Stomach smooth muscle (tissue), 2 donors: ENCODE results near the gene NT5DC2.

ENCODE experiments used
- H3K27ac ChIP-seq: one replicate; pipeline ENCODE4 v1.7.0; 2013; ENCODE audit warnings: mild to moderate bottlenecking, low read length, inconsistent platforms
- H3K27me3 ChIP-seq, 2 donors: one replicate each; pipeline ENCODE4 v1.7.0; 2013; ENCODE audit warnings: low read length in 2 of 2; ENCODE audit not compliant: insufficient read depth in 2 of 2, control insufficient read depth in 1 of 2
- H3K36me3 ChIP-seq, 2 donors: one replicate each; pipeline ENCODE4 v1.7.0; 2013; ENCODE audit warnings: low read length in 2 of 2; ENCODE audit not compliant: control insufficient read depth in 2 of 2, insufficient read depth in 2 of 2
- H3K4me1 ChIP-seq: one replicate; pipeline ENCODE4 v1.7.0; 2013; ENCODE audit warnings: low read length; ENCODE audit not compliant: control insufficient read depth, insufficient read depth
- H3K4me3 ChIP-seq, 2 donors: one replicate each; pipeline ENCODE4 v1.7.0; 2013; ENCODE audit warnings: low read length in 2 of 2
- H3K9ac ChIP-seq, 2 donors: one replicate each; pipeline ENCODE4 v1.7.0; 2013; ENCODE audit warnings: low read length in 2 of 2, mild to moderate bottlenecking in 1 of 2
- H3K9me3 ChIP-seq, 2 donors: one replicate each; pipeline ENCODE4 v1.7.0; 2013; ENCODE audit warnings: low read length in 2 of 2; ENCODE audit not compliant: control insufficient read depth in 2 of 2
- donor health status: healthy.
- donor health status: Pancreatic carcinoma.

Gene NT5DC2

GRCh38 chr3:52516509-52517195 is 17.0 kb downstream of the NT5DC2 start:
- Histone ChIP-seq H3K36me3 (peaks cover 0 to 2% of the 10 kb centered on the region in 2 donors), H3K27ac (no peak overlapping the region)

GRCh38 chr3:52515192-52515591 is 18.5 kb downstream of the NT5DC2 start:
- Histone ChIP-seq H3K9me3 (no peaks in the 10 kb centered on the region), H3K4me1 (peaks cover 5% of the 10 kb centered on the region), H3K36me3 (peaks cover 0 to 2% of the 10 kb centered on the region in 2 donors), H3K27ac (no peak overlapping the region), H3K27me3 (no peaks in the 10 kb centered on the region), H3K9ac (no peak overlapping the region), H3K4me3 (no peak overlapping the region)

More at GRCh38 chr3:52516509-52517195, 17.0 kb downstream of the NT5DC2 start:
- Histone ChIP-seq H3K4me3 (no peak overlapping the region), H3K4me1 (peaks cover 5% of the 10 kb centered on the region), H3K9ac (no peak overlapping the region), H3K9me3 (no peaks in the 10 kb centered on the region), H3K27me3 (no peaks in the 10 kb centered on the region)

- Histone ChIP-seq H3K9me3 (no peaks in the 10 kb centered on the region), H3K27me3 (no peaks in the 10 kb centered on the region), H3K36me3 (peaks cover 0 to under 1% of the 10 kb centered on the region in 2 donors), H3K4me3 (no peak overlapping the region), H3K9ac (no peak overlapping the region), H3K4me1 (peaks cover 5% of the 10 kb centered on the region), H3K27ac (no peak overlapping the region)
Observed at GRCh38 chr3:52514576-52514975, 19.1 kb downstream of the NT5DC2 start.

GRCh38 chr3:52513281-52513680 is 20.4 kb downstream of the NT5DC2 start:
- H3K9me3 ChIP-seq: no peaks in the 10 kb centered on the region
- H3K27me3 ChIP-seq: no peaks in the 10 kb centered on the region
- H3K27ac ChIP-seq: no peak overlapping the region
- no peak overlapping the region for H3K4me3 ChIP-seq
- peaks cover 2% of the 10 kb centered on the region for H3K4me1 ChIP-seq
- no peaks in the 10 kb centered on the region for H3K36me3 ChIP-seq
- no peak overlapping the region for H3K9ac ChIP-seq

- H3K27ac ChIP-seq: no peak overlapping the region
- no peaks in the 10 kb centered on the region for H3K4me1 ChIP-seq
- H3K9me3 ChIP-seq: no peaks in the 10 kb centered on the region
- H3K27me3 ChIP-seq: no peaks in the 10 kb centered on the region
- H3K36me3 ChIP-seq: no peaks in the 10 kb centered on the region
- H3K4me3 ChIP-seq: no peak overlapping the region
- H3K9ac ChIP-seq: no peak overlapping the region
Observed at GRCh38 chr3:52512727-52513126, 20.9 kb downstream of the NT5DC2 start.

GRCh38 chr3:52512105-52512504 is 21.6 kb downstream of the NT5DC2 start:
- no peak overlapping the region for H3K9ac ChIP-seq
- no peaks in the 10 kb centered on the region for H3K9me3 ChIP-seq
- no peak overlapping the region for H3K27ac ChIP-seq
- H3K4me3 ChIP-seq: no peak overlapping the region
- H3K4me1 ChIP-seq: no peaks in the 10 kb centered on the region
- no peaks in the 10 kb centered on the region for H3K36me3 ChIP-seq
- no peaks in the 10 kb centered on the region for H3K27me3 ChIP-seq

- Histone ChIP-seq H3K4me3 (no peak overlapping the region), H3K36me3 (no peaks in the 10 kb centered on the region), H3K4me1 (no peaks in the 10 kb centered on the region), H3K27me3 (no peaks in the 10 kb centered on the region), H3K9me3 (no peaks in the 10 kb centered on the region), H3K9ac (no peak overlapping the region), H3K27ac (no peak overlapping the region)
Observed at GRCh38 chr3:52511509-52511908, 22.1 kb downstream of the NT5DC2 start.

GRCh38 chr3:52509753-52510328 is 23.8 kb downstream of the NT5DC2 start:
- Histone ChIP-seq H3K4me1 (no peaks in the 10 kb centered on the region), H3K27me3 (no peaks in the 10 kb centered on the region), H3K4me3 (no peak overlapping the region), H3K9ac (no peak overlapping the region), H3K27ac (no peak overlapping the region), H3K9me3 (no peaks in the 10 kb centered on the region), H3K36me3 (no peaks in the 10 kb centered on the region)

- no peak overlapping the region for H3K27ac ChIP-seq
- no peak overlapping the region for H3K4me3 ChIP-seq
- H3K4me1 ChIP-seq: no peaks in the 10 kb centered on the region
- no peak overlapping the region for H3K9ac ChIP-seq
- H3K36me3 ChIP-seq: no peaks in the 10 kb centered on the region
- no peaks in the 10 kb centered on the region for H3K9me3 ChIP-seq
- no peaks in the 10 kb centered on the region for H3K27me3 ChIP-seq
Observed at GRCh38 chr3:52507359-52507758, 26.3 kb downstream of the NT5DC2 start.

GRCh38 chr3:52506266-52506966 is 27.2 kb downstream of the NT5DC2 start:
- no peaks in the 10 kb centered on the region for H3K27me3 ChIP-seq
- H3K9me3 ChIP-seq: no peaks in the 10 kb centered on the region
- H3K4me1 ChIP-seq: no peaks in the 10 kb centered on the region
- no peak overlapping the region for H3K4me3 ChIP-seq
- no peak overlapping the region for H3K27ac ChIP-seq
- no peak overlapping the region for H3K9ac ChIP-seq
- H3K36me3 ChIP-seq: no peaks in the 10 kb centered on the region

- Histone ChIP-seq H3K9me3 (no peaks in the 10 kb centered on the region), H3K36me3 (no peaks in the 10 kb centered on the region), H3K4me1 (no peaks in the 10 kb centered on the region), H3K27me3 (no peaks in the 10 kb centered on the region), H3K4me3 (no peak overlapping the region), H3K27ac (no peak overlapping the region), H3K9ac (no peak overlapping the region)
Observed at GRCh38 chr3:52504977-52505376, 28.7 kb downstream of the NT5DC2 start.
